ENCODE results near the gene IGF2. TPM values are rescaled to one million over a fixed set of nuclear protein-coding genes. Genes with fewer than 3 reads are reported as not detected.

The IGF2 gene
- total and polyA plus RNA-seq, 2 donors (not counting 1 experiment from before 2014, with no cell fraction given): not detected

DNA sequence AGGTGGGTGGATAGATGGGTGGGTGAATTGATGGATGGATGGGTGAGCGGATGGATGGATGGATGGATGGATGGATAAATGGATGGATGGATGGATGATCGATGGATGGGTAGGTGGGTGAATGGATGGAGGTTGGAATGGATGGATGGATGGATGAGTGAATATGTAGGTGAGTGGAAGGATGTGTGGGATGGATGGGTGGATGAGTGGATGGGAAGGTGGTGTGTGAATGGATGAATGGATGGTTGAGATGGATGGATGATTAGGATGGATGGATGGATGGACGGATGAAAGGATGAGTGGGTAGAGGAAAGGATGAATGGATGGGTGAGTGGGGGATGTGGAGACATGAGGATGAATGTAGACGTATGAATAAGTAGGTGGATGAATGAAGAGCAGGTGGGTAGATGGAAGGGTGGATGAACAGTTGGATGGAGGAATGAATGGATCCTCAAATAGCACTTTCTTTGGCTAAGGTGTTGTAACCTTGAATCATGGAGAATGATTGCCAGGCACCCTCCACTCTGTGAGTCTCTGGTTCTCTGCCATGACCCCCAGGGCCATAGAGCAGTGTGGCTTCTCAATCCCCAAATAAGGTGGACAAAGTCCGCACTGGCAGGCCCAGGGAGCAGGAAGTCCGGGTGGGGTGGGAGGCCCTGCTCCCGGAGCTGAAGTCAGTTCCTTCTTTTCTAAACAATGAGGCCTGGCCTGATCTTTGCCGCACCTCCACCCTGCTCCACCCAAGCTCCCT lies 36.9 kb downstream of the IGF2 start:
- Histone ChIP-seq H2AFZ (ENCODE audit: insufficient read depth, low read depth, low read length, poor library complexity, severe bottlenecking) (no peak overlapping the region), H3K27me3 (replicated peaks in 1 of 4; ENCODE audit: control extremely low read depth in 1 of 4, control insufficient read depth in 3 of 4, insufficient read depth in 4 of 4, low read length in 3 of 4) (peaks cover 0 to 7% (median under 1%) of the 10 kb centered on the region in 4 experiments), H4K20me1 (ENCODE audit: control insufficient read depth, insufficient read depth, low read length, poor library complexity, severe bottlenecking) (no peaks in the 10 kb centered on the region), H3K4me3 (ENCODE audit: control extremely low read depth in 1 of 5, extremely low read depth in 1 of 5, insufficient read depth in 1 of 5, low read depth in 2 of 5, low read length in 4 of 5) (no peak overlapping the region), H3K36me3 (replicated peaks in 1 of 2; ENCODE audit: control extremely low read depth in 1 of 2, control insufficient read depth in 1 of 2, extremely low read depth in 1 of 2, insufficient read depth in 2 of 2, low read length in 1 of 2) (no peaks in the 10 kb centered on the region), H3K9ac (ENCODE audit: low read length) (no peak overlapping the region), H3K27ac (ENCODE audit: low read length in 2 of 2) (no peak overlapping the region), H3K4me1 (ENCODE audit: control insufficient read depth in 2 of 2, insufficient read depth in 2 of 2, low read length in 2 of 2) (no peaks in the 10 kb centered on the region), H3K4me2 (replicated peaks; ENCODE audit: low read depth, low read length, poor library complexity, severe bottlenecking) (no peak overlapping the region), H3K79me2 (ENCODE audit: control insufficient read depth, insufficient read depth, low read length) (no peaks in the 10 kb centered on the region), H3K9me3 (ENCODE audit: control extremely low read depth in 1 of 3, control insufficient read depth in 2 of 3, insufficient read depth in 1 of 3, low read length in 2 of 3) (no peaks in the 10 kb centered on the region)
- POLR2A ChIA-PET: no interaction called here
- no peak for TF ChIP-seq CTCF (IDR thresholded peaks at IDR 0.05)
- TF ChIP-seq EZH2 (IDR thresholded peaks at IDR 0.05; ENCODE audit: borderline replicate concordance, insufficient read depth, low read depth, low read length, poor library complexity, severe bottlenecking): no peak
- 49% methylated on average over 8 of the region's 8 CpGs for WGBS (ENCODE audit: insufficient coverage)
- no peak overlapping the region for H3K27ac Mint-ChIP-seq
- H3K4me3 Mint-ChIP-seq: no peak overlapping the region
- H3K9me3 Mint-ChIP-seq (ENCODE audit: insufficient read depth): no peaks in the 10 kb centered on the region
- H3K27me3 Mint-ChIP-seq: peaks cover 16% of the 10 kb centered on the region
- DNase-seq (no peak), ATAC-seq (ENCODE audit: low read depth) (no peak)
- CTCF ChIA-PET: no interaction called here
- intact Hi-C loops (cut with micrococcal nuclease): no loop called here
- H3K4me1 Mint-ChIP-seq: no peaks in the 10 kb centered on the region

- POLR2A ChIA-PET: no interaction called here
- Histone ChIP-seq H3K9me3 (ENCODE audit: control extremely low read depth in 1 of 3, control insufficient read depth in 2 of 3, insufficient read depth in 1 of 3, low read length in 2 of 3) (no peaks in the 10 kb centered on the region), H3K36me3 (replicated peaks in 1 of 2; ENCODE audit: control extremely low read depth in 1 of 2, control insufficient read depth in 1 of 2, extremely low read depth in 1 of 2, insufficient read depth in 2 of 2, low read length in 1 of 2) (no peaks in the 10 kb centered on the region), H3K4me3 (ENCODE audit: control extremely low read depth in 1 of 5, extremely low read depth in 1 of 5, insufficient read depth in 1 of 5, low read depth in 2 of 5, low read length in 4 of 5) (no peak overlapping the region), H3K27ac (ENCODE audit: low read length in 2 of 2) (no peak overlapping the region), H2AFZ (ENCODE audit: insufficient read depth, low read depth, low read length, poor library complexity, severe bottlenecking) (no peak overlapping the region), H4K20me1 (ENCODE audit: control insufficient read depth, insufficient read depth, low read length, poor library complexity, severe bottlenecking) (no peaks in the 10 kb centered on the region), H3K79me2 (ENCODE audit: control insufficient read depth, insufficient read depth, low read length) (no peaks in the 10 kb centered on the region), H3K9ac (ENCODE audit: low read length) (no peak overlapping the region), H3K4me2 (replicated peaks; ENCODE audit: low read depth, low read length, poor library complexity, severe bottlenecking) (no peak overlapping the region), H3K4me1 (ENCODE audit: control insufficient read depth in 2 of 2, insufficient read depth in 2 of 2, low read length in 2 of 2) (no peaks in the 10 kb centered on the region), H3K27me3 (replicated peaks in 1 of 4; ENCODE audit: control extremely low read depth in 1 of 4, control insufficient read depth in 3 of 4, insufficient read depth in 4 of 4, low read length in 3 of 4) (peaks cover 0 to 7% (median under 1%) of the 10 kb centered on the region in 4 experiments)
- 62% methylated on average over 6 of the region's 10 CpGs for WGBS (ENCODE audit: insufficient coverage)
- Mint-ChIP-seq H3K27me3 (peaks cover 16% of the 10 kb centered on the region), H3K27ac (no peak overlapping the region), H3K9me3 (ENCODE audit: insufficient read depth) (no peaks in the 10 kb centered on the region), H3K4me3 (no peak overlapping the region), H3K4me1 (no peaks in the 10 kb centered on the region)
- ATAC-seq (ENCODE audit: low read depth) (no peak), DNase-seq (no peak)
- TF ChIP-seq EZH2 (IDR thresholded peaks at IDR 0.05; ENCODE audit: borderline replicate concordance, insufficient read depth, low read depth, low read length, poor library complexity, severe bottlenecking): no peak
- no peak for TF ChIP-seq CTCF (IDR thresholded peaks at IDR 0.05)
- CTCF ChIA-PET: no interaction called here
- intact Hi-C loops (cut with micrococcal nuclease): no loop called here
These were observed 38.0 kb downstream of the IGF2 start for GRCh38 chr11:2101171-2101675.

Measured in B cell (primary cell).